Lung (tissue), 12 donors: ENCODE data around the gene SEC61B. TPM values are rescaled to one million over a fixed set of nuclear protein-coding genes. Genes with fewer than 3 reads are reported as not detected.

Experiments
- ATAC-seq: fragments of 200-7000 bp; cut with Tn5 transposase; one replicate; pipeline ENCODE4 v1.9.1; 2020; ENCODE audit warnings: moderate number of reproducible peaks; ENCODE audit not compliant: insufficient read depth, low FRiP score
- DNase-seq, 3 donors: peaks; one replicate each; pipeline ENCODE4 v3.0.0-alpha.2; 2013 to 2017
- H3K27ac ChIP-seq, 2 donors: one replicate each; pipeline ENCODE4 v1.5.1; 2013; ENCODE audit warnings: mild to moderate bottlenecking in 2 of 2, moderate library complexity in 2 of 2, control low read depth in 1 of 2, inconsistent platforms in 1 of 2, low read depth in 1 of 2, low read length in 1 of 2
- H3K27me3 ChIP-seq, 3 donors: one replicate each; pipeline ENCODE4 v1.5.1; 2013; ENCODE audit warnings: low read length in 2 of 3; ENCODE audit not compliant: control insufficient read depth in 3 of 3, insufficient read depth in 3 of 3
- H3K36me3 ChIP-seq, 4 donors: one replicate each; pipeline ENCODE4 v1.5.1; 2013; ENCODE audit warnings: low read length in 4 of 4, mild to moderate bottlenecking in 1 of 4, moderate library complexity in 1 of 4; ENCODE audit not compliant: control insufficient read depth in 4 of 4, insufficient read depth in 4 of 4
- H3K4me1 ChIP-seq, 5 donors: one replicate each; pipeline ENCODE4 v1.5.1; 2013; ENCODE audit warnings: low read length in 5 of 5, mild to moderate bottlenecking in 2 of 5, moderate library complexity in 1 of 5; ENCODE audit not compliant: control insufficient read depth in 5 of 5, insufficient read depth in 5 of 5
- H3K4me3 ChIP-seq: one replicate; pipeline ENCODE4 v1.5.1; 2013; ENCODE audit warnings: mild to moderate bottlenecking, control low read depth, moderate library complexity
- H3K9ac ChIP-seq, 2 donors: one replicate each; pipeline ENCODE4 v1.5.1; 2013; ENCODE audit warnings: low read length in 2 of 2, control low read depth in 1 of 2; ENCODE audit not compliant: insufficient read depth in 1 of 2
- H3K9me3 ChIP-seq, 4 donors: one replicate each; pipeline ENCODE4 v1.5.1; 2013; ENCODE audit warnings: low read length in 3 of 4, mild to moderate bottlenecking in 1 of 4, moderate library complexity in 1 of 4; ENCODE audit not compliant: control insufficient read depth in 4 of 4, insufficient read depth in 3 of 4
- CTCF ChIP-seq: IDR thresholded peaks from 2 replicates; pipeline ENCODE4 v1.5.1; 2012; ENCODE audit warnings: mild to moderate bottlenecking; ENCODE audit errors: control extremely low read depth, extremely low read depth
- WGBS, 2 donors: extraction: QIAGEN DNeasy Blood & Tissue Kit; methylation state at CpG; one replicate each; pipeline ENCODE4 v1.1.7; 2013; 5-methylcytosine and 5-hydroxymethylcytosine counted together
- polyA plus RNA-seq, 2 donors: library from polyadenylated mRNA; stranded (reverse); fragments of 200-250 nt; gene quantifications; one replicate each; pipeline ENCODE4 v1.2.1, GENCODE V29; 2013
- total RNA-seq, 2 donors: library from RNA; depleted of rRNA in 1 of 2; stranded (reverse); fragments of >200 nt in 1 of 2; gene quantifications; one replicate each; pipeline ENCODE4 v1.2.1, GENCODE V29; 2014 to 2021
- donor health status: control.
- donor health status: control.
- donor health status: Bipolar disorder and iron deficiency.
- donor health status: healthy.
- donor health status: DM: yes; HTN: yes; CAD: no.

The SEC61B gene
- total and polyA plus RNA-seq, 4 donors: 35.9 to 516 (median 267) TPM

- Histone ChIP-seq H3K9me3 (no peaks in the 10 kb centered on the region), H3K4me3 (no peak overlapping the region), H3K9ac (no peak overlapping the region), H3K27me3 (peaks cover 0 to 4% (median 0%) of the 10 kb centered on the region in 3 donors), H3K36me3 (no peaks in the 10 kb centered on the region), H3K4me1 (peaks cover 0 to 9% (median 0%) of the 10 kb centered on the region in 5 donors), H3K27ac (no peak overlapping the region)
- no peak for TF ChIP-seq CTCF
- WGBS, 2 donors: 90 to 91% methylated on average over 2 of the region's 2 CpGs
- no peak for ATAC-seq
- DNase-seq: no peak
Measured at GRCh38 chr9:99261923-99262322, 39.8 kb downstream of the SEC61B start.

- WGBS, 2 donors: 85 to 87% methylated on average over 7 of the region's 7 CpGs
- H3K27me3 ChIP-seq: peaks cover 0 to 9% (median 0%) of the 10 kb centered on the region in 3 donors
- no peak for ATAC-seq
Measured at GRCh38 chr9:99262949-99263418, 40.9 kb downstream of the SEC61B start.

GRCh38 chr9:99264070-99264680 is 42.1 kb downstream of the SEC61B start:
- Histone ChIP-seq H3K36me3 (no peaks in the 10 kb centered on the region), H3K9me3 (no peaks in the 10 kb centered on the region), H3K4me1 (peaks cover 0 to 7% (median 0%) of the 10 kb centered on the region in 5 donors), H3K9ac (no peak overlapping the region), H3K4me3 (no peak overlapping the region), H3K27ac (no peak overlapping the region), H3K27me3 (peaks cover 0 to 9% (median 0%) of the 10 kb centered on the region in 3 donors)
- TF ChIP-seq CTCF: no peak
- no peak for ATAC-seq
- WGBS, 2 donors: 92 to 93% methylated on average over 3 of the region's 3 CpGs
- DNase-seq: no peak

More at GRCh38 chr9:99262949-99263418, 40.9 kb downstream of the SEC61B start:
- Histone ChIP-seq H3K27ac (no peak overlapping the region), H3K36me3 (no peaks in the 10 kb centered on the region), H3K4me1 (peaks cover 0 to 9% (median 0%) of the 10 kb centered on the region in 5 donors), H3K9me3 (no peaks in the 10 kb centered on the region), H3K9ac (no peak overlapping the region), H3K4me3 (no peak overlapping the region)
- no peak for TF ChIP-seq CTCF
- no peak for DNase-seq
